ENCODE results near the gene SGSM1. TPM values are rescaled to one million over a fixed set of nuclear protein-coding genes. Genes with fewer than 3 reads are reported as not detected.

Gene SGSM1
- total RNA-seq, 1 experiment from 2014 or later: 4.3 TPM

DNA sequence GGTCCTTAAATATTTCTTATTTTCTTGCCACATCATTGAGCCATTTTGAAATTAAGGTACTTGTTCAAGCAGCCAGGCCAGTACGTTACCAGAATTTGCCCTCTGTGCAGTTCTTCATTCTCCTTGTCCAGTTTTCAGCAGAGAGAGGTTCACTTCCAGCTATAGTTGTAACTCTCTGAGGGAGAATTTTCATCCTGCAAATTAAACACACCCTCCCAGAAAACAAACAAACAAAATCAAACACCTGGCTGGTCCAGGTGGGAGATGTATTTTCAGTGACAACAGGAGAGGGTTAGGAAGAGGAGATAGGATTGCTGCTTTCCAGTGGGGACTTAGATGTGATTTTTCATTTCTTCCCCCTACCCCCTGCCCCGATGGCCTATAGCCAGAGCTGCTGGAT, 95.4 kb downstream of the SGSM1 start:
- Histone ChIP-seq H3K23me2 (ENCODE audit: insufficient read length, low read depth, low read length, poor library complexity, severe bottlenecking) (no peaks in the 10 kb centered on the region), H3K27me3 (ENCODE audit: insufficient read depth, low read length) (no peaks in the 10 kb centered on the region), H4K8ac (replicated peaks; ENCODE audit: insufficient read length, low read depth, low read length) (no peak overlapping the region), H3K79me1 (ENCODE audit: insufficient read depth, low read depth, low read length, poor library complexity, severe bottlenecking) (no peaks in the 10 kb centered on the region), H2BK12ac (ENCODE audit: insufficient read length, low read depth, low read length) (no peak overlapping the region), H2BK15ac (ENCODE audit: low read depth, low read length) (no peak overlapping the region), H3K14ac (ENCODE audit: insufficient read depth, low read length) (no peak overlapping the region), H3K23ac (ENCODE audit: insufficient read length, low read depth, low read length) (no peak overlapping the region), H2BK120ac (ENCODE audit: low read depth, low read length, poor library complexity, severe bottlenecking) (no peak overlapping the region), H2AFZ (ENCODE audit: low read length) (no peak overlapping the region), H3K79me2 (ENCODE audit: insufficient read depth, low read length) (no peaks in the 10 kb centered on the region), H3K18ac (ENCODE audit: insufficient read length, low read depth, low read length) (no peak overlapping the region), H3K27ac (ENCODE audit: insufficient read length, low read depth, low read length) (no peak overlapping the region), H4K91ac (ENCODE audit: insufficient read length, low read depth, low read length) (no peak overlapping the region), H3T11ph (ENCODE audit: low read length) (no peak overlapping the region), H3K9ac (ENCODE audit: extremely low read depth, insufficient read length, low read length) (no peak overlapping the region), H2BK5ac (ENCODE audit: insufficient read length, low read length) (no peak overlapping the region), H3K4me2 (ENCODE audit: insufficient read depth, insufficient read length, low read length) (no peak overlapping the region), H2AK5ac (ENCODE audit: insufficient read length, low read length) (no peak overlapping the region), H3K56ac (ENCODE audit: insufficient read length, low read depth, low read length) (no peak overlapping the region), H3K4ac (ENCODE audit: low read depth, low read length) (no peak overlapping the region), H4K5ac (ENCODE audit: insufficient read length, low read depth, low read length) (no peak overlapping the region), H3K9me3 (ENCODE audit: control insufficient read depth, low read depth, low read length) (no peaks in the 10 kb centered on the region), H4K20me1 (ENCODE audit: control insufficient read depth, insufficient read depth, insufficient read length) (no peaks in the 10 kb centered on the region), H3K4me1 (ENCODE audit: insufficient read depth, low read length) (peaks cover 2% of the 10 kb centered on the region; the same call in 1 of the 2 replicates), H2BK20ac (ENCODE audit: low read depth, low read length, poor library complexity, severe bottlenecking) (no peak overlapping the region)
- Mint-ChIP-seq H3K4me1 (peaks cover 14 to 18% of the 10 kb centered on the region in 2 experiments), H3K27me3 (ENCODE audit: low read depth) (no peaks in the 10 kb centered on the region), H3K9me3 (peaks cover 18 to 21% of the 10 kb centered on the region in 2 experiments; a peak in 4 of 5 replicates), H3K36me3 (ENCODE audit: insufficient read depth in 1 of 3, low read depth in 3 of 3) (peaks cover 21 to 45% (median 35%) of the 10 kb centered on the region in 3 experiments), H3K4me3 (no peak overlapping the region), H3K27ac (no peak overlapping the region; a peak in 1 of 7 replicates)
- no CpG with 5 or more reads among the region's 2 CpGs for WGBS (ENCODE audit: extremely low coverage, insufficient read length, low lambda C conversion rate)
- DNase-seq: no peak
- TF ChIP-seq, protein P1, sequence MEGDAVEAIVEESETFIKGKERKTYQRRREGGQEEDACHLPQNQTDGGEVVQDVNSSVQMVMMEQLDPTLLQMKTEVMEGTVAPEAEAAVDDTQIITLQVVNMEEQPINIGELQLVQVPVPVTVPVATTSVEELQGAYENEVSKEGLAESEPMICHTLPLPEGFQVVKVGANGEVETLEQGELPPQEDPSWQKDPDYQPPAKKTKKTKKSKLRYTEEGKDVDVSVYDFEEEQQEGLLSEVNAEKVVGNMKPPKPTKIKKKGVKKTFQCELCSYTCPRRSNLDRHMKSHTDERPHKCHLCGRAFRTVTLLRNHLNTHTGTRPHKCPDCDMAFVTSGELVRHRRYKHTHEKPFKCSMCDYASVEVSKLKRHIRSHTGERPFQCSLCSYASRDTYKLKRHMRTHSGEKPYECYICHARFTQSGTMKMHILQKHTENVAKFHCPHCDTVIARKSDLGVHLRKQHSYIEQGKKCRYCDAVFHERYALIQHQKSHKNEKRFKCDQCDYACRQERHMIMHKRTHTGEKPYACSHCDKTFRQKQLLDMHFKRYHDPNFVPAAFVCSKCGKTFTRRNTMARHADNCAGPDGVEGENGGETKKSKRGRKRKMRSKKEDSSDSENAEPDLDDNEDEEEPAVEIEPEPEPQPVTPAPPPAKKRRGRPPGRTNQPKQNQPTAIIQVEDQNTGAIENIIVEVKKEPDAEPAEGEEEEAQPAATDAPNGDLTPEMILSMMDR (conservative IDR thresholded peaks at IDR 0.05): no peak
